ENCODE data around the gene GCSH.

GCSH gene

GRCh38 chr16:81061871-81062608 is 34.2 kb downstream of the GCSH start:
- Histone ChIP-seq H3K79me2 (ENCODE audit: control insufficient read depth, low read length) (no peaks in the 10 kb centered on the region), H3F3A (ENCODE audit: control insufficient read depth, insufficient read depth) (no peaks in the 10 kb centered on the region), H4K20me1 (ENCODE audit: control insufficient read depth, insufficient read depth, low read depth, low read length) (no peaks in the 10 kb centered on the region), H3K27me3 (ENCODE audit: control insufficient read depth, low read length) (no peaks in the 10 kb centered on the region), H3K27ac (ENCODE audit: low read depth, low read length) (no peak overlapping the region), H3K4me2 (ENCODE audit: low read length) (no peak overlapping the region), H3K4me3 (ENCODE audit: low read length) (no peak overlapping the region), H3K9me2 (replicated peaks; ENCODE audit: control insufficient read depth, low read length) (no peaks in the 10 kb centered on the region), H3K4me1 (ENCODE audit: control insufficient read depth, low read length) (no peaks in the 10 kb centered on the region), H3K9me3 (ENCODE audit: control insufficient read depth, insufficient read depth, low read length) (no peaks in the 10 kb centered on the region), H3K36me3 (ENCODE audit: control insufficient read depth, low read length) (no peaks in the 10 kb centered on the region)
- TF ChIP-seq CTCF (IDR thresholded peaks at IDR 0.05; ENCODE audit: low read depth, low read length, poor library complexity, severe bottlenecking) (no peak), EZH2phosphoT487 (IDR thresholded peaks at IDR 0.05; ENCODE audit: borderline replicate concordance, low read length) (no peak)

GRCh38 chr16:81061307-81061640 is 34.9 kb downstream of the GCSH start:
- H3F3A ChIP-seq (ENCODE audit: control insufficient read depth, insufficient read depth): no peaks in the 10 kb centered on the region
- no peaks in the 10 kb centered on the region for H3K9me2 ChIP-seq (replicated peaks; ENCODE audit: control insufficient read depth, low read length)
- H3K79me2 ChIP-seq (ENCODE audit: control insufficient read depth, low read length): no peaks in the 10 kb centered on the region
- no peak overlapping the region for H3K4me2 ChIP-seq (ENCODE audit: low read length)
- no peak overlapping the region for H3K4me3 ChIP-seq (ENCODE audit: low read length)
- no peak for TF ChIP-seq CTCF (IDR thresholded peaks at IDR 0.05; ENCODE audit: low read depth, low read length, poor library complexity, severe bottlenecking)
- no peak for TF ChIP-seq EZH2phosphoT487 (IDR thresholded peaks at IDR 0.05; ENCODE audit: borderline replicate concordance, low read length)
- no peaks in the 10 kb centered on the region for H3K36me3 ChIP-seq (ENCODE audit: control insufficient read depth, low read length)
- H3K9me3 ChIP-seq (ENCODE audit: control insufficient read depth, insufficient read depth, low read length): no peaks in the 10 kb centered on the region
- no peaks in the 10 kb centered on the region for H3K4me1 ChIP-seq (ENCODE audit: control insufficient read depth, low read length)
- no peaks in the 10 kb centered on the region for H4K20me1 ChIP-seq (ENCODE audit: control insufficient read depth, insufficient read depth, low read depth, low read length)
- H3K27me3 ChIP-seq (ENCODE audit: control insufficient read depth, low read length): no peaks in the 10 kb centered on the region
- no peak overlapping the region for H3K27ac ChIP-seq (ENCODE audit: low read depth, low read length)

GRCh38 chr16:81060576-81061306 is 35.5 kb downstream of the GCSH start:
- Histone ChIP-seq H3K9me2 (replicated peaks; ENCODE audit: control insufficient read depth, low read length) (no peaks in the 10 kb centered on the region), H3K9me3 (ENCODE audit: control insufficient read depth, insufficient read depth, low read length) (no peaks in the 10 kb centered on the region)

More at GRCh38 chr16:81060576-81061306, 35.5 kb downstream of the GCSH start:
- H3K4me2 ChIP-seq (ENCODE audit: low read length): no peak overlapping the region
- H3K27me3 ChIP-seq (ENCODE audit: control insufficient read depth, low read length): no peaks in the 10 kb centered on the region
- H3K4me3 ChIP-seq (ENCODE audit: low read length): no peak overlapping the region
- H3K27ac ChIP-seq (ENCODE audit: low read depth, low read length): no peak overlapping the region
- H3K36me3 ChIP-seq (ENCODE audit: control insufficient read depth, low read length): no peaks in the 10 kb centered on the region
- H3K79me2 ChIP-seq (ENCODE audit: control insufficient read depth, low read length): no peaks in the 10 kb centered on the region
- TF ChIP-seq CTCF (IDR thresholded peaks at IDR 0.05; ENCODE audit: low read depth, low read length, poor library complexity, severe bottlenecking) (no peak), EZH2phosphoT487 (IDR thresholded peaks at IDR 0.05; ENCODE audit: borderline replicate concordance, low read length) (no peak)
- no peaks in the 10 kb centered on the region for H4K20me1 ChIP-seq (ENCODE audit: control insufficient read depth, insufficient read depth, low read depth, low read length)
- no peaks in the 10 kb centered on the region for H3K4me1 ChIP-seq (ENCODE audit: control insufficient read depth, low read length)
- no peaks in the 10 kb centered on the region for H3F3A ChIP-seq (ENCODE audit: control insufficient read depth, insufficient read depth)

Data from DOHH2 (cell line).